NOMO-1 treated with DMSO at 0.1 percent for 48 hours (cell line): ENCODE measurements around the gene SERPINA9.
"Not testable (repeated sequence)": the region's sequence is repeated elsewhere in the genome, so short reads cannot be mapped to it uniquely, and the experiment has no call there.

Experiments
- DNase-seq: peaks from one replicate; lab custom pipeline; 2025; ENCODE audit not compliant: unreplicated experiment; lab: John Stamatoyannopoulos, UW

Gene SERPINA9, protein sequence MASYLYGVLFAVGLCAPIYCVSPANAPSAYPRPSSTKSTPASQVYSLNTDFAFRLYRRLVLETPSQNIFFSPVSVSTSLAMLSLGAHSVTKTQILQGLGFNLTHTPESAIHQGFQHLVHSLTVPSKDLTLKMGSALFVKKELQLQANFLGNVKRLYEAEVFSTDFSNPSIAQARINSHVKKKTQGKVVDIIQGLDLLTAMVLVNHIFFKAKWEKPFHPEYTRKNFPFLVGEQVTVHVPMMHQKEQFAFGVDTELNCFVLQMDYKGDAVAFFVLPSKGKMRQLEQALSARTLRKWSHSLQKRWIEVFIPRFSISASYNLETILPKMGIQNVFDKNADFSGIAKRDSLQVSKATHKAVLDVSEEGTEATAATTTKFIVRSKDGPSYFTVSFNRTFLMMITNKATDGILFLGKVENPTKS

DNA sequence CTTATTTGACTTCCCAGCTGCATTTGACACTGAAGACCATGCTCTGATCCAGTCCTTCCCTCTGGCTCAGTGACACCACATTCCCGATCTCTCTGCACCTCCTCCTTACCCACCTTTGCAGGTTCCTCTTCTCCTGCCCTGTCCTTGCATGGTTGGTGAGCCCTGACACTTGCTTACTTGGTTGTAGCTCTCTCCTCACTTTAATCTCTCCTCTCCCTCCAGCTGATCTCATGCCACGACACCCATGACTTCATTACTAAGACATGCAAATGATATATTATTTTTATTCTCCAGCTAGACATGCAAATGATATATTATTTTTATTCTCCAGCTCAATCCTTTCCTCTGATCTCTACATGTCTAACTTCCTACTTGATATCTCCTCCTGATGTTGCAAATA is at the start of gene SERPINA9:
Gene SERPINA9 (minus strand): TSS at position 175 of the 400 bp plus-strand sequence. CDS start 6,357 bp downstream, outside the sequence.
- no peak for DNase-seq

DNA sequence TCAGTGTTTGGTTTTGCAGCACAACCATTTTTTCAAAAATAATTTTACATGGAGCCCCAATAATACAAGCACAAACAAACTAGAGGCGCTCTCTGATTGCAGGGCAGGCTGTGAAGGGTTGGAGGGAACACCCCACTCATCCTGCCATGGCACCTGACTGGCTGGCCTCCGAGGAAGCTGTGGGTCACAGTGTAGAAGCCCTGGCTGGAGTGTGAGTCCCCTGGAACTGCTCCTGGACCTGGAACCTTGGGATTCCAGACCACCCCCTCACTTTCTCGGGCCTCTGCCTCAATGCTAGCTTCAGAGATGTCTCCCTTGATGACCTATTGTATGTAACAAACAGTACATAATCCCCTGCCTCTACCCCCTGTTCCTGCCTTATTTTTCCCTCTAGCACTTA is 48.1 kb upstream of the SERPINA9 start:
- no peak for DNase-seq

DNA sequence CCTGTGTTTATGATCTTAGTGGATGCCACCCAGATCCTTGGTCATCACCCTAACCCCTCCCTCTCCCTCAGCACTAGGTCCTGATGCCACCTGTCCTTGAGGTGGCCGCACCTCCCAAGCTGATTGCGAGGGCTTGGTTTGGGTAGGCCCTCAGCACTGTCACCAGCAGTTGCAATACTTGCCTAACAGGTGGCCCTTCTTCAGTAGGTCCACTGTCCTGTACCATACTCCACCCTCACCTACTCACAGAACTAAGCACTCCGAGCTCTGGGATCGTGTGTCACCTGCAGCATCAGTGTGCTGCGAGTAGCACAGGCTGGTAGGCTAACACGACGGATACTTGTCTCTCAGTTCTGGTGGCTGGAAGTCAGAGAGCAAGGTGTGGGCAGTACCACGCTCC is 47.3 kb upstream of the SERPINA9 start:
- DNase-seq = no peak

DNA sequence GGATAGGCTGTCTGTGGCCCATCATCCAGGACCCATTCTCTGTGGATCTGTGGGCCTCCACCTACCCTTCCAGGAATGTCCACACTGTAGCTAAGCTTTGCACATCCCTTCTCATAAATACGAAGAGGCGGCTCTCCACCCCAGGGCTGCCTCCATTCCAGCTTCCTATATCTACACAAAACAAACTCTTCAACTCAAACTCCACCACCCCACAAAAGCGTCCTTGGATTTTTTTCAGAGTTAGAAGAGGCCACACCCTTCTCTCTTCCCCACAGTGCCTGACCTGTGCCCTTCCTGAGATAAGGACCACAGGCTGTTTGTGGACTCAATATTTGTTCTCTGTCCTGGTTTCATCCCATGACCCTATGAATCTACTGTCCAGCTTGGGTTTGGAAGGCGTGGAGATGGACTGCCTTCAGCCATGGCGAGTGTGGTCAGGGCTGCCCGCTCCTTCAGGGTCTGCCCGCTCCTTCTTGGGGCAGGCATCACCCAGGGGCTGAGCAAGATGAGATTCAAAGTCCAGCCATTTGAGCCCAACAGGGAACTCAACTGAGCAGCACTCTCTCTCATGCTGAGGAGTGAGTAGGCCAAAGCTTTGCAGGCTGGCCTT is 46.2 kb upstream of the SERPINA9 start:
- DNase-seq = no peak

DNA sequence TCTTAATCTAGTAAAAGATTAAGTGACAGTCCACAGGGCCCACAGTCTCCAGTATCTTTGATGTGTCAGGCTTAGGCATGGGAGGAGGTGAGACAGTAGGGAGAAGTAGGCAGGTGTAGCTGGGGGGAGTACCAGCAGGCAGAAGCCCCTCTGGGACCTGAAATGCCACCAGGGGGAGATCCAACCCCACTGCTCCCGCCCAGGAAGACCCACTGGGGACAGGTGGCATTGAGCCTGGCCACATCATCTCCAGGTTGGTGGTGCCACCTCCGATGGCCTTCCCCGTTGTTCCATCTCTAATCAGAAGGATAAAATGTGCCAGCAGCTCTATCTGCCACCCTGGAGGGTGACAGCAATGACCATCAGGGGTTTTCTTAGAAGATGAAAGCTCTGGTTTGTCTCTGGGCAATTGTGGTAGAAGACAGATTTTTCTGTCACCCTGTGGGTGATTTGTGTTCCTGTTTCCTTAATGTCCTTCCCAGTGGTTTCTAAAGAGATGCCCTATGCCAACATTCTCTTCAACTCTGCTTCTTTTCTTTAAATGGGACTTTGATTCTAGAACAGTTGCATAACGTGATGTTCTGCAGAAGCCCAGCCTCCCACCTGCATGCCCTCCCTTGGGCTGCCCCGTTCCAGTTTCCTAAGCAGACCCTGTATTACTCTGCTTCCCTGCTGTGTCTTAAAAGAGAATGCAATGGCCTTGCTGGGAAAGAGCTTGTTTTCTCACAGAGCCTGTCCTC is 45.5 kb upstream of the SERPINA9 start:
- DNase-seq = no peak

DNA sequence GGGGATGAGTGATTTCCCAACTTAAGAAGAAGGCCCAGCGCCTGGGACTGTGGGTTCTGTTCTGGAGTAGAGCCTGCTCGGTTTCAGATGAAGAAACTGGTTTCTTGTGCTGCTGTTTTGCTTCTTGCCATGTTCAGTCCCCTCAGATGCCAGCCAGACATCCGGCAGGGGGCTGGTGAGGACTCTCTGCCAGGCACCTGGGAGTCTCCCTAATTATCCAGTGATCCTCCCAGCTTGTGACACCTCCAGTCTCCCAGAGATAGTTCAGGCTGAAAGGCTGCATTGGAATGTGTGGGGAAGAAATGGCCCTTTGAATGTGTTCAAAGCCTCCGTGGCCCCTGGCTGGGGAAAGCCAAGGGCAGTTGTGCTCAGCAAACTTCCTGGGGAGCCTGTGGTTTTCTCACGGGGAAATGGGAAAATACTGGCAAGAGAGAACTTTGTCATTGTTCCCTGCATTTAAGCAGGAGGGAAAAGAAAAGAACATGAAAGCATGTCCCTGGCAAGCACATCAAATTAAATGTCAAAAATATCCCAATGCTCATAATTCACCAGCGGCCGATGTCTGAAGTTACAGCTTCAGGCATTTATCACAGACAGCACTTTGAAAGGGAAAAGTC is 41.8 kb upstream of the SERPINA9 start:
- no peak for DNase-seq

DNA sequence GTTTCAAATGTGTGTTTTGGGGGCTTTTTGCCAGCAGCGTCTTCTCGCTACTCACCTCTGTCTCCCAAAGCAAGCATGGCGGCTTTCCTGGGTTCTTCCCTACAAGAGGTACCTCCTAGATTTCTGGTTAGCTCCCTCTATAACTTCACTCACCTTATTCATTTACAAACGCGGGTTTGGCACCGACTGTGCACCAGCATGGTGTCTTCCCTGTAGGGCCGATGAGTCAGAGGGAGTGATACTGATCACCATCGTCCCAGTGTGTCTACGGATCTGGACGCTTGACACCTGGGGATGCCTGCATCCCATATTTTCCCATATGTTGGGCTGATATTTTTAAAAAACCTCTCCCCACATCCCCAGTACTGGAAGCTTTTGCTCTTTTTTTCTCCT is 41.2 kb upstream of the SERPINA9 start:
- no peak for DNase-seq

DNA sequence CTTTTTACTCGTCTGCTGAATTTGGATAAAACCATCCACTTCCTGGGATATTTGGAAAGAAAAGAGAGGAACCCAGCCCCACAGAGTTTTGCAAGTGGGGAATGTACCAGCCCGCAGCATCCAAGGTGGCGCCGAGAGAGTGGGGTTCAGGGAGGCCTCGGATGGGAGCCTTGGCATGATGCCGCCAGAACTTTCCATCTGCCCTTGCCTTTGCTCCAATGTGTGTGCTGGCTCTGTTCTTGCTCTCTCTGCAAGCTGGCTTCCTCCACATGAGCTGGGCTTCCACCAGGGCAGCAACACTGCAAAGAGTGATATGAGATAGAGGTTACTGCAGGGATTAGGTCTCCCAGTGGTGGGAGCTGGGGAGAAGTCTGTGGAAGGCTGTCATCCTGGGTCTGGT is 39.9 kb upstream of the SERPINA9 start:
- no peak for DNase-seq

DNA sequence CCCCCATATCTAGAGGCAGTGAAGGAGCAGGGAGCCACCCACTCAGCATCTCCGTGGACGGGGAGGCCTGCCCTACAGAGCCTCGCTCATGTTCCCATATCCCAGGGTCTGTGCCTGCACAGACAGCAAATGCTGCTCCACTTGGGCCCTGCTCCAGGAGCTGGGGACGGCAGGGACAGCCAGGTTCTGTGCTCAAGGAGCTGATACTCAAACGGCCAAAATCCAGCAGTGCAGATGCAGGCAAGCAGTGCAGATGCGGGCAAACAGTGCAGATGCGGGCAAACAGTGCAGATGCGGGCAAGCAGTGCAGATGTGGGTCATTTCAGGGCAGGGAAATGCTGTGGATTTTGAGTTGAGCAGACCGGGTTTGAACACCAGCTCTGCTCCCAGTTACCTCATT is 39.4 kb upstream of the SERPINA9 start:
- DNase-seq = no peak

DNA sequence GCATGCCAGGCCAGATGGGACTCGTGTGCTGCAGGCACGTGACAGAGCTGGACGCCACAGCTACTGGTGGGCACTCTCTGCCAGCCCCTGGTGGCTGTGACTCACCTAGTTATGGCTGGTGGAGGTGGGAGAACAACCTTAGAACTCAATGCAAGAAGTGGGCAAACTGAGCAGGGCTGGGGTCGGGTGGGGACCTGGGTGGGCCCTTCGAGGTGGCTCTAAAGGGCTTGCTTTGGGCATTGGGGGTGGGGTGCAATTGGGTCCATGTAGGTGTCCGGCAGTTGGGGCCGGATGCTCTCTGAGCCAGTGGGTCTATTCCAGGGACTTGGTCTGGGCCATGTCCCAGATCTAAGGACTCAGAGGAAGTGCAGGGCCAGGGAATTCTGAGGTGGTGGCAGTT is 38.4 kb upstream of the SERPINA9 start:
- DNase-seq = no peak

DNA sequence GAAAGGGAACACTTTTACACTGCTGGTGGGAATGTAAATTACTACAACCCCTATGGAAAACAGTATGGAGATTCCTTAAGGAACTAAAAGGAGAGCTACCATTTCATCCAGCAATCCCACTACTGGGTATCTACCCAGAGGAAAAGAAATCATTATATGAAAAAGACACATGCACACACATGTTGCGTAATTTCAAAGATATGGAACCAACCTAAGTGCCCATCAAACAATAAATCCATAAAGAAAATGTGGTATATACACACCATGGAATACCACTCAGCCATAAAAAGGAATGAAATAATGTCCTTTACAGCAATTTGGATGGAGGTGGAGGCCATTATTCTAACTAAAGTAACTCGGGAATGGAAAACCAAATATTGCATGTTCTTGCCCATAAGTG is 34.5 kb upstream of the SERPINA9 start:
- DNase-seq = not testable (repeated sequence)

DNA sequence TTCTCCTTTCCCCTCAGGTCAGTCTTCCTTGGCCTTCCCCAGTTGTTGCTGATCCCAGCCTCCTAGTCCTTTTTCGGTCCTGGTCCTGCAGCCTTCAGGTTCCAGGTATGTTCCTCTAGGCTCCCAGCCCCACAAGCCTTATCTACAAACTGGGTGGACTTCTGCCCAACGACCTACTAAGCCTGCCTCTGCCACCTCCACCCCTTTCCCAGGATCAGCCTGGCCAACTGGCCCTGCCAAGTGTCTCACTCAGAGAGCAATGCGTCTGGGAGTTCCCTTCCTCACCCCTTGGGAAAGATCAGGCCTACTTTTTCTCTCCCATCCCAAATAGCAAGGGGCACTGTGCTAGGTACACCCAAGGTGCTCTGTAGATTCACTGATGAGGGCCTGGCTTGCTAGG is 33.4 kb upstream of the SERPINA9 start, which contains the start of gene SERPINA12:
Gene SERPINA12 (minus strand): TSS at position 114 of the 400 bp plus-strand sequence. CDS start 11,072 bp downstream, outside the sequence.
- no peak for DNase-seq

DNA sequence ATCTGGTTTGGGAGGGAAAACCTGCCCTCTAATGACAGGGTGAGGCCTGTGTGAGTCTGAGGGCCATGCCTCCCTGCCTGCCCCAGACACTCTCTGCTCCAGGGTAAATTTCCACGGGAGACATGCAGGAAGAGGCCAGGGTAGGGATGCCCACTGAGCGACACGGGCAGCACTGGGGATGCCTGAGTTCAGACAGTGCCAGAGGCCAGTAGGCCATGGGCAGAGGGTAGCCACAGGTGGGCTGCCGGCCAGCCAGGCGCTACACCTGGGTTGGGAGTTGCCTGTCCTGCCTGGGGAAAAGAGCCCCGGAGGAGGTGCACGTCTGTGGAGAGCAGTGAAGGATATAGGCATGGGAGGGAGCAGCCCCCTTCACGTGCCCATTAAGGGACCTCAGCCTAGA is 29.6 kb upstream of the SERPINA9 start:
- DNase-seq = no peak

DNA sequence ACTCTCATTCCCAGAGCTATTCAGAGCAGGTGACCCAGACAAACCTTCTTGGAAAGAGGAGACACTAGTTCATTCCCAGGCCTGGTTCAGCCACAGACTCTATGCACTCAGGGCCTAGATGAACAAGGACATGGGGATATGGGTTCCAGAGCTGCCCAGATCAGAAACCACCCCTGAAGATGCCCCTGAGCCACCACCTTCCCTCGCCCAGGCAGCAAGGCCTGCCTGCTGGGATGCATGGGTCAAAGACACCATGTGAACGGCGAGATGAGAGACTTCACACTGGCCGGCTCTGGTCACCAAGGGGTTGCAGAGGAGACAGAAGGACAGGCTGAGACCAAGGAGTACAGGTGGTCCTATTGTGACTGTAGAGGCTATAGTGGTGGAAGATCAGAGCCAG is 29.2 kb upstream of the SERPINA9 start:
- DNase-seq = no peak

DNA sequence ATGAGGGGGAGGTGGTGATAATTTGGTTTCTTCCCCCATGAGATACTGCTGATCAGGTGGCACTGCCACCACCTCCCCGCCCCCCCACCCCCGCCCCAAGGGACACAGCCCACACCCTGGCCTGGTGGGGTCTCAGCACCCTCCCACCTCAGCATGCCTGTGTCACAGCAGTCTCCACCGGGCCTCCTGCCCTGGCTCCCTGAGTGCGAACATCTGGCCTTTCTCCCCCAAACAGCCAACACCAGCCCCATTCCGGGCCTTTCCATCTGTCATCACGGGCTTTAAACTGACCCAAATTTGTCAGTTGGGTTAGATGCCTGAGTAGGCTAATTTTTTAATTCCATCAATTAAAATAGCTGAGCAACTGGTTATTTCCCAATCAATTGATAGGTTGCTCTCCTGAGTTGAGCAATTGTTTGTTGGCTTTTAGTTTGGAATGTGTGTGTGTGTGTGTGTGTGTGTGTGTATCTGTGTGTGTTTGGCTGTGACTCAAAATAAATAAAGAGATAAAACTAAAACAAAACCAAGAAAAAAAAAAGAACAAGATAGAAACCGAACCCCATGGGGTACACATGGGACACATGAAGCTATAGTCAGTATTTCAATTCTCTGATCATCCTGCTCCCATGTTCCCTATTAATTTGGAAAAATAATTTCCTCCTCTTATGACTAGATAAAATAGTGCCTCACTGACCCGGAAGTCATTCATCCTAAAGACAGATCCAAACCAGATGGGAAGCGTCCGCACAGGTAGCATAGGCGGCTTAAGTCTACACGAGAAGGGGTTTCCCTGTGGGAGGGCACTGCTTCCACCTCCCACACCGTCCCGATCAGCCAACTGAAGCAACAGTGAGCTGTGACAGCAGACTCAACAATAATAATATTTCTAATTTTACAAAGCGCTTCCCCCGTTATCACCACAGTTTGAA is 25.9 kb upstream of the SERPINA9 start:
- DNase-seq = no peak

DNA sequence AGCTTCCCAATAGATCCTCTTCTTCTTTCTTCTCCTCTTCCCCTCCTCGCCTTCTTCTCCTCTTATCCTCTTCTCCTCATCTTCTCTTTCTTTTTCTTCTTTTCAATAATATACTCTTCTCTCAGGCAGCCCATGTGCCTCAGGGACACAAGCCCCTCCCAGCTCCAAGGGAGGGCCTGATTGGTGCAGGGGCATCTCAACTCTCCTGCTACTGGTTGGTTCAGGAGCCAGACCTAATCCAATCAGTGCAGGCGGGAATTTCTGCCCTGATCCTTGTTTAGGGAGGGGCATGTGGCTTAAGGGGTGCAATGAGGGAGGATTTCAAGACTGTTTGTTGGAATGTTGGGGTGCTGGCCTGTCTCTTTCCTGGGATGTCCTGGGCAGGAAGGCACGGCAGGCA is 24.3 kb upstream of the SERPINA9 start:
- no peak for DNase-seq

DNA sequence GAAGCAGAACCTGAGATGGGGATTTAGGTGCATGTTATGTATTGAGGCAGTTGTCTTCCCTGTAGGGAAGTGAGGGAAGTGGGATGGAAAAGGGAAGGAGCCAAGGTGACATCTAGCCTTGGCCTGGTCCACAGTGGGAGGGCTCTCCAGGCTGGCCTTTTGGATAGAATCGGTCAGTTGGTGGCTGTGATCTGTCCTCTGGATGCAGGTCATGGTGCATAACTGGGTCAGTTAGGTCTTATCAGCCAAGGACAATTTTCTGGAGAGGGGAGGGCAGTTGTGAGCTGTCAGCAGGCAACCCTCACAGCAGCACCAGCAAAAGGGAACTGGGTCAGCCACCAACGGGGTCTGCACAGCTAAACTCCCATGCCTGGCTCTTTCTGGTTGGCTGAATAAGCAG is 23.7 kb upstream of the SERPINA9 start:
- no peak for DNase-seq

DNA sequence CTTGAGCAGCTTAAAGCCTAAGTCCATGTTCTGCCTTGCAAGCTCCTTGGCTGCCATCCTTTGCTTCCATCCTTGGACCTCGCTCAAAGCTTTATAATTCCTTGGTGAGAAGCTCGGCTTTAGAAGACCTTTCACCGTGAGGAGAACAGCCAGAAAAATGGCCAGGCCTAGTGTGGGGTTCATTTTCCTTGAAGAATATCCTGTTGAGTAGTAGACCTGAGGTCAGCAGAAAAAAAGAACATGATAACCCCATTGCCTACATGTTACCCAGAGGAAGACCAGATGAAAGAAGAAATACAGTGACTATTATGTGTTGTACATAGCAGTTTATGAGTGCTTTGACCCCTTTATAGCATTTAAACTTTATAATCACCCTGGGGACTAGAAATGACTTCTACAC is 22.2 kb upstream of the SERPINA9 start:
- DNase-seq = no peak

DNA sequence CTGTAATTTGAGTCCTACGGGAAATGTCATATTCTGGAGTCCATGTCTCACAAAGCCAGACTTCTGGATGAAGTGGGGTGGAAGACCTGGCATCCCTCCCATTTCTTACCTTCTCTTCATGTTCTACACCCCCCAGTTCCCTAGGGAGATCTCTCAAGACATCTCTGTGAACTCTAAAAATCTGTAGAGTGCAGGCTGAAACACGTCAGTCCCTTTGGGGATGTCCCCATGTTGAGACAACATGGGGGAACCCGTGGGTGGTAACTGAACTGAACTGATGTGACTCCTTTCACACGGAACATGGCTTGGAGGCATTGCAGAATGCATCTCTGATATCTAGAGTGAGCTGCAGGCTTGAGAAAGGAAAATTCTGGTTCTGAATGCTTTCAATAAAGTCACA is 18.1 kb upstream of the SERPINA9 start:
- DNase-seq = no peak

DNA sequence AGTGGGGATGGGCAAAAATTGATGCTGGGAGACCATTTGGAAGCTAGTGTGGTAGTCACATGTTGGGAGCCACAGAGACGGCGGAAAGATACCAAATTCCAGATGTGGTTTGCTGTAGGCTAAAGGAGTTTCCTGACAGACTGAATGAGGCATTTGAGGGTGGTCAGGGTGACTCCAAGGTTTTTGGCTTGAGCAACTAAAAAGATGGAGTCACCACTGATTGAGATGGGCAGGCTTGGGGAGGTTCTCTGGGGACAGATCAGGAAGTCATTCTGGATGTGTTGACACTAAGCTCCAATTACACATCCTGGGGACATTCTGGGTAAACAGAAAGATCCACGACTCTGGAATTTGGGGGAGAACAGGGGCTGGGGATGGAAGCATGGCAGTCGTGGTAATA is 15.5 kb upstream of the SERPINA9 start:
- DNase-seq = no peak
